CD14-positive monocyte (primary cell): ENCODE results near the gene CWF19L1. TPM values are rescaled to one million over a fixed set of nuclear protein-coding genes. Genes with fewer than 3 reads are reported as not detected.
A peak's percentile ranks its signal among the peaks of the same experiment; 100 is the strongest.
"Not testable (repeated sequence)": the region's sequence is repeated elsewhere in the genome, so short reads cannot be mapped to it uniquely, and the experiment has no call there.

ENCODE experiments used
- DNase-seq, 3 donors: peaks; one replicate each; pipeline ENCODE4 v3.0.0-alpha.2; 2011 to 2022
- H2AFZ ChIP-seq: 2 replicates; pipeline ENCODE4 v1.6.0; 2012; ENCODE audit warnings: mild to moderate bottlenecking, low read depth, low read length, inconsistent platforms; ENCODE audit not compliant: insufficient read depth, poor library complexity, severe bottlenecking
- H3K27ac ChIP-seq, 2 donors: 1 replicate in 1 of 2; 2 replicates in 1 of 2; pipeline ENCODE4 v1.5.1; 2012 to 2013; ENCODE audit warnings: low read length in 2 of 2, control low read depth in 1 of 2, inconsistent platforms in 1 of 2, low read depth in 1 of 2, mild to moderate bottlenecking in 1 of 2
- H3K27me3 ChIP-seq, 2 donors: one replicate each; pipeline versions ENCODE4 v1.6.0 to v1.6.1; 2011 to 2013; ENCODE audit warnings: low read length in 2 of 2; ENCODE audit not compliant: control insufficient read depth in 2 of 2, insufficient read depth in 2 of 2
- H3K36me3 ChIP-seq, 2 donors: replicated peaks in 1 of 2; 1 replicate in 1 of 2; 2 replicates in 1 of 2; pipeline versions ENCODE4 v1.5.1 to v1.6.1; 2012 to 2013; ENCODE audit warnings: low read length in 2 of 2, control low read depth in 1 of 2, inconsistent platforms in 1 of 2, mild to moderate bottlenecking in 1 of 2; ENCODE audit not compliant: insufficient read depth in 2 of 2, control insufficient read depth in 1 of 2
- H3K4me1 ChIP-seq, 2 donors: 1 replicate in 1 of 2; 2 replicates in 1 of 2; pipeline versions ENCODE4 v1.5.1 to v1.6.1; 2012 to 2013; ENCODE audit warnings: low read length in 2 of 2, control low read depth in 1 of 2, inconsistent platforms in 1 of 2, mild to moderate bottlenecking in 1 of 2, moderate library complexity in 1 of 2; ENCODE audit not compliant: insufficient read depth in 2 of 2, control insufficient read depth in 1 of 2
- H3K4me2 ChIP-seq: replicated peaks from 2 replicates; pipeline ENCODE3; 2012; ENCODE audit warnings: low read length, moderate library complexity, mild to moderate bottlenecking; ENCODE audit not compliant: poor library complexity, severe bottlenecking; ENCODE audit errors: extremely low read depth
- H3K4me3 ChIP-seq, 3 experiments: fragments of 200-600 bp in 1 of 3; sonication (generic) in 1 of 3; replicated peaks in 1 of 3; 1 replicate in 2 of 3; 2 replicates in 1 of 3; pipeline ENCODE4 v1.5.1; 2011 to 2013; ENCODE audit warnings: low read length in 3 of 3, mild to moderate bottlenecking in 3 of 3, control low read depth in 2 of 3, low read depth in 2 of 3, inconsistent platforms in 1 of 3, moderate library complexity in 1 of 3
- H3K79me2 ChIP-seq: 2 replicates; pipeline ENCODE4 v1.6.0; 2012; ENCODE audit warnings: mild to moderate bottlenecking, control low read depth, inconsistent platforms, low read length, moderate library complexity; ENCODE audit not compliant: insufficient read depth
- H3K9ac ChIP-seq: 2 replicates; pipeline ENCODE4 v1.6.0; 2017; ENCODE audit warnings: low read length, mild to moderate bottlenecking; ENCODE audit not compliant: insufficient read depth, poor library complexity, severe bottlenecking
- H3K9me3 ChIP-seq, 2 donors: replicated peaks in 1 of 2; 1 replicate in 1 of 2; 2 replicates in 1 of 2; pipeline versions ENCODE4 v1.5.1 to v1.6.1; 2012 to 2013; ENCODE audit warnings: low read length in 2 of 2, control low read depth in 1 of 2; ENCODE audit not compliant: control insufficient read depth in 1 of 2, insufficient read depth in 1 of 2
- H4K20me1 ChIP-seq: 2 replicates; pipeline ENCODE4 v1.6.0; 2012; ENCODE audit warnings: mild to moderate bottlenecking, low read length, control low read depth, moderate library complexity; ENCODE audit not compliant: insufficient read depth
- H3K27ac Mint-ChIP-seq, 7 donors: one replicate each; pipeline ENCODE4 v1.8.0; 2020; ENCODE audit warnings: mild to moderate bottlenecking in 7 of 7, mixed read lengths in 7 of 7, moderate library complexity in 6 of 7, inconsistent platforms in 2 of 7
- H3K27me3 Mint-ChIP-seq, 3 donors: one replicate each; pipeline ENCODE4 v1.8.0; 2021 to 2022; ENCODE audit warnings: low read depth in 3 of 3, mild to moderate bottlenecking in 3 of 3, mixed read lengths in 3 of 3, moderate library complexity in 3 of 3, inconsistent platforms in 1 of 3
- H3K36me3 Mint-ChIP-seq, 2 donors: one replicate each; pipeline ENCODE4 v1.8.0; 2020; ENCODE audit warnings: mixed read lengths in 2 of 2, inconsistent platforms in 1 of 2, mild to moderate bottlenecking in 1 of 2
- H3K4me1 Mint-ChIP-seq: one replicate; pipeline ENCODE4 v1.8.0; 2020; ENCODE audit warnings: mild to moderate bottlenecking, mixed read lengths
- H3K4me3 Mint-ChIP-seq, 2 donors: one replicate each; pipeline ENCODE4 v1.8.0; 2020; ENCODE audit warnings: mild to moderate bottlenecking in 2 of 2, mixed read lengths in 2 of 2, moderate library complexity in 1 of 2
- H3K9me3 Mint-ChIP-seq, 7 donors: one replicate each; pipeline ENCODE4 v1.8.0; 2020 to 2022; ENCODE audit warnings: mixed read lengths in 7 of 7, mild to moderate bottlenecking in 6 of 7, moderate library complexity in 6 of 7, inconsistent platforms in 2 of 7
- CTCF ChIP-seq: fragments of 200-600 bp; IDR thresholded peaks from one replicate; pipeline ENCODE4 v1.8.0; 2022; ENCODE audit warnings: antibody characterized with exemption, mild to moderate bottlenecking
- WGBS: methylation state at CpG from one replicate; pipeline ENCODE4 v1.1.5; 2013; ENCODE audit warnings: missing lambda C conversion rate; ENCODE audit not compliant: insufficient coverage; 5-methylcytosine and 5-hydroxymethylcytosine counted together
- intact Hi-C, 2 donors: fragments of 100-400 bp; cut with micrococcal nuclease; formaldehyde crosslinking; loops; one replicate each; pipeline versions ENCODE4 v1.15.0 to v1.15.1; 2023
- polyA plus RNA-seq, 3 donors: library from polyadenylated mRNA; depleted of rRNA in 1 of 3; unstranded in 2 of 3; stranded (reverse) in 1 of 3; fragments of 300-500 nt in 2 of 3; fragments of >200 nt in 1 of 3; fragmentation: Illumina TruSeq in 2 of 3; gene quantifications; 1 replicate in 2 of 3; 2 replicates in 1 of 3; pipeline ENCODE4 v1.2.3, GENCODE V29; 2012 to 2021

CWF19L1 gene
- polyA plus RNA-seq, 3 donors, result 19.9 to 29.3 (median 22.2) TPM

- Mint-ChIP-seq H3K4me3 (peak within 1 kb of the TSS; percentile 97 to 99), H3K36me3 (peaks cover 5 to 11% of the 10 kb centered on the region in 2 donors), H3K9me3 (no peaks in the 10 kb centered on the region), H3K27ac (peak within 1 kb of the TSS; percentile 98 to 100 (median 99)), H3K4me1 (peaks cover 41% of the 10 kb centered on the region), H3K27me3 (peaks cover 0 to 2% (median 0%) of the 10 kb centered on the region in 3 donors)
- peak; percentile 86 to 89 (median 87) for DNase-seq
- Histone ChIP-seq H3K4me3 (peak within 1 kb of the TSS; percentile 90 to 93 (median 92)), H3K9me3 (no peaks in the 10 kb centered on the region), H3K79me2 (peaks cover 48% of the 10 kb centered on the region), H3K36me3 (peaks cover 7 to 26% of the 10 kb centered on the region in 2 donors), H3K4me1 (peaks cover 50 to 53% of the 10 kb centered on the region in 2 donors), H2AFZ (peak within 1 kb of the TSS; percentile 84), H3K27me3 (no peaks in the 10 kb centered on the region), H3K4me2 (peak within 1 kb of the TSS; percentile 87), H4K20me1 (peaks cover 30% of the 10 kb centered on the region), H3K9ac (peak within 1 kb of the TSS; percentile 96), H3K27ac (peak within 1 kb of the TSS; percentile 96 to 98)
- intact Hi-C loops, result loop anchor here in 1 of 2 donors (5.0 to 10.0 kb wide), 2 partner anchors 86 to 102 kb away; partner anchors contain the start of gene ERLIN1
- WGBS, result under 1% methylated on average over 61 of the region's 63 CpGs
- no peak for TF ChIP-seq CTCF
These were observed 18.9 kb upstream of the CWF19L1 start, which contains the start of gene BLOC1S2 for GRCh38 chr10:100286051-100287033. BLOC1S2 (minus strand) TSS chr10:100286680; CDS start chr10:100286659, 21 bp downstream.

- Histone ChIP-seq H2AFZ (peak overlapping the region; percentile 84), H3K4me1 (peaks cover 40 to 43% of the 10 kb centered on the region in 2 donors), H3K27ac (peak overlapping the region; percentile 18 to 98), H3K9ac (peak overlapping the region; percentile 96), H3K4me3 (peak overlapping the region; percentile 90 to 93 (median 92)), H3K4me2 (peak overlapping the region; percentile 87), H3K79me2 (peaks cover 51% of the 10 kb centered on the region), H3K36me3 (peaks cover 16 to 36% of the 10 kb centered on the region in 2 donors), H4K20me1 (peaks cover 40% of the 10 kb centered on the region)
- peaks cover 11 to 13% of the 10 kb centered on the region in 2 donors for H3K36me3 Mint-ChIP-seq
- H3K4me1 Mint-ChIP-seq, result peaks cover 31% of the 10 kb centered on the region
- 56% methylated on average over 6 of the region's 12 CpGs for WGBS
- H3K27me3 ChIP-seq, DNase-seq, H3K9me3 Mint-ChIP-seq, H3K27me3 Mint-ChIP-seq, H3K9me3 ChIP-seq: not testable (repeated sequence)
- intact Hi-C loops, result loop anchor here in 1 of 2 donors (5.0 to 10.0 kb wide), 2 partner anchors 87 to 101 kb away; partner anchors contain the start of gene ERLIN1
- H3K27ac Mint-ChIP-seq, result peak overlapping the region; percentile 58 to 100 (median 99)
- H3K4me3 Mint-ChIP-seq, result peak overlapping the region; percentile 97 to 99
These were observed 17.9 kb upstream of the CWF19L1 start for GRCh38 chr10:100285326-100285725.
